ENCODE data around the gene AXIN2. TPM values are rescaled to one million over a fixed set of nuclear protein-coding genes. Genes with fewer than 3 reads are reported as not detected.

The AXIN2 gene
- polyA plus RNA-seq, 1 donor from 2014 or later, result 0.40 TPM

- no peaks in the 10 kb centered on the region for H3K36me3 Mint-ChIP-seq
- peaks cover 27% of the 10 kb centered on the region for H3K27me3 Mint-ChIP-seq
- H3K4me1 Mint-ChIP-seq, result peaks cover 4 to 12% (median 4%) of the 10 kb centered on the region in 3 donors
- peaks cover 0 to 2% (median 2%) of the 10 kb centered on the region in 3 donors for H3K9me3 Mint-ChIP-seq
- no peak overlapping the region for H3K27ac Mint-ChIP-seq
- H3K4me3 Mint-ChIP-seq, result no peak overlapping the region
Measured at GRCh38 chr17:65565559-65565958, 4.1 kb upstream of the AXIN2 start.

- Mint-ChIP-seq H3K36me3 (no peaks in the 10 kb centered on the region), H3K9me3 (peaks cover 0 to 2% (median 2%) of the 10 kb centered on the region in 3 donors), H3K27me3 (peaks cover 27% of the 10 kb centered on the region), H3K27ac (no peak overlapping the region), H3K4me3 (peak overlapping the region in 1 of 4 donors; percentile 39), H3K4me1 (peaks cover 4 to 12% (median 4%) of the 10 kb centered on the region in 3 donors)
Measured at GRCh38 chr17:65564793-65565192, 3.3 kb upstream of the AXIN2 start.

- Mint-ChIP-seq H3K4me1 (peaks cover 5 to 7% (median 7%) of the 10 kb centered on the region in 3 donors), H3K27me3 (peaks cover 19% of the 10 kb centered on the region), H3K9me3 (peaks cover 0 to 2% (median 2%) of the 10 kb centered on the region in 3 donors), H3K36me3 (no peaks in the 10 kb centered on the region), H3K27ac (peak overlapping the region; percentile 80 to 84 (median 82)), H3K4me3 (peak overlapping the region; percentile 69 to 92 (median 85))
Measured at GRCh38 chr17:65562206-65562531, 721 bp upstream of the AXIN2 start.

- Mint-ChIP-seq H3K36me3 (no peaks in the 10 kb centered on the region), H3K4me3 (peak overlapping the region; percentile 69 to 92 (median 85)), H3K9me3 (peaks cover 0 to 2% (median 2%) of the 10 kb centered on the region in 3 donors), H3K27ac (no peak overlapping the region), H3K27me3 (peaks cover 17% of the 10 kb centered on the region), H3K4me1 (peaks cover 5 to 7% (median 7%) of the 10 kb centered on the region in 3 donors)
Measured at GRCh38 chr17:65560628-65561451, 608 bp downstream of the AXIN2 start.

GRCh38 chr17:65559804-65560627, 1.4 kb downstream of the AXIN2 start:
- H3K27me3 Mint-ChIP-seq, result peaks cover 17% of the 10 kb centered on the region
- no peaks in the 10 kb centered on the region for H3K36me3 Mint-ChIP-seq
- H3K9me3 Mint-ChIP-seq, result peaks cover 0 to 2% (median 2%) of the 10 kb centered on the region in 3 donors
- H3K4me1 Mint-ChIP-seq, result peaks cover 5 to 7% (median 7%) of the 10 kb centered on the region in 3 donors
- peak overlapping the region; percentile 44 to 94 (median 68) for H3K4me3 Mint-ChIP-seq
- no peak overlapping the region for H3K27ac Mint-ChIP-seq

- peaks cover 0 to 2% (median 2%) of the 10 kb centered on the region in 3 donors for H3K9me3 Mint-ChIP-seq
- no peaks in the 10 kb centered on the region for H3K36me3 Mint-ChIP-seq
- peaks cover 5 to 7% (median 7%) of the 10 kb centered on the region in 3 donors for H3K4me1 Mint-ChIP-seq
- H3K27me3 Mint-ChIP-seq, result peaks cover 17% of the 10 kb centered on the region
- H3K27ac Mint-ChIP-seq, result peak overlapping the region in 1 of 3 donors; percentile 9
- H3K4me3 Mint-ChIP-seq, result peak overlapping the region; percentile 44 to 94 (median 68)
Measured at GRCh38 chr17:65559461-65559803, 2.0 kb downstream of the AXIN2 start.

GRCh38 chr17:65558683-65559460, 2.6 kb downstream of the AXIN2 start:
- peak overlapping the region in 1 of 3 donors; percentile 9 for H3K27ac Mint-ChIP-seq
- peaks cover 17% of the 10 kb centered on the region for H3K27me3 Mint-ChIP-seq
- peaks cover 5 to 7% (median 7%) of the 10 kb centered on the region in 3 donors for H3K4me1 Mint-ChIP-seq
- H3K36me3 Mint-ChIP-seq, result peaks cover 2% of the 10 kb centered on the region
- H3K4me3 Mint-ChIP-seq, result peak overlapping the region; percentile 44 to 94 (median 68)
- H3K9me3 Mint-ChIP-seq, result peaks cover 0 to 2% (median 2%) of the 10 kb centered on the region in 3 donors

- peaks cover 0 to 2% (median 2%) of the 10 kb centered on the region in 3 donors for H3K9me3 Mint-ChIP-seq
- peaks cover 5 to 7% (median 7%) of the 10 kb centered on the region in 3 donors for H3K4me1 Mint-ChIP-seq
- H3K36me3 Mint-ChIP-seq, result peaks cover 2% of the 10 kb centered on the region
- H3K4me3 Mint-ChIP-seq, result peak overlapping the region in 3 of 4 donors; percentile 39 to 78 (median 44)
- no peak overlapping the region for H3K27ac Mint-ChIP-seq
- H3K27me3 Mint-ChIP-seq, result peaks cover 18% of the 10 kb centered on the region
Measured at GRCh38 chr17:65558311-65558682, 3.2 kb downstream of the AXIN2 start.

GRCh38 chr17:65557349-65558310, 3.8 kb downstream of the AXIN2 start:
- Mint-ChIP-seq H3K9me3 (peaks cover 0 to 2% (median 2%) of the 10 kb centered on the region in 3 donors), H3K4me3 (no peak overlapping the region), H3K27ac (no peak overlapping the region), H3K27me3 (peaks cover 18% of the 10 kb centered on the region), H3K36me3 (peaks cover 2% of the 10 kb centered on the region), H3K4me1 (peaks cover 3 to 7% (median 7%) of the 10 kb centered on the region in 3 donors)

GRCh38 chr17:65556910-65557348, 4.5 kb downstream of the AXIN2 start:
- Mint-ChIP-seq H3K9me3 (no peaks in the 10 kb centered on the region), H3K36me3 (peaks cover 2% of the 10 kb centered on the region), H3K27ac (no peak overlapping the region), H3K4me3 (no peak overlapping the region), H3K27me3 (peaks cover 14% of the 10 kb centered on the region), H3K4me1 (peaks cover 3 to 4% (median 3%) of the 10 kb centered on the region in 3 donors)

- H3K4me3 Mint-ChIP-seq, result no peak overlapping the region
- H3K36me3 Mint-ChIP-seq, result peaks cover 2% of the 10 kb centered on the region
- peaks cover 11% of the 10 kb centered on the region for H3K27me3 Mint-ChIP-seq
- no peaks in the 10 kb centered on the region for H3K9me3 Mint-ChIP-seq
- peaks cover 3 to 4% (median 3%) of the 10 kb centered on the region in 3 donors for H3K4me1 Mint-ChIP-seq
- H3K27ac Mint-ChIP-seq, result no peak overlapping the region
Measured at GRCh38 chr17:65556014-65556909, 5.2 kb downstream of the AXIN2 start.

- Mint-ChIP-seq H3K27ac (no peak overlapping the region), H3K4me1 (peaks cover 3 to 4% (median 3%) of the 10 kb centered on the region in 3 donors), H3K27me3 (peaks cover 14% of the 10 kb centered on the region), H3K4me3 (no peak overlapping the region), H3K9me3 (no peaks in the 10 kb centered on the region), H3K36me3 (peaks cover 2% of the 10 kb centered on the region)
Measured at GRCh38 chr17:65554553-65555223, 6.8 kb downstream of the AXIN2 start.
